ENCODE measurements around the gene COQ5.
"Not testable (repeated sequence)": the region's sequence is repeated elsewhere in the genome, so short reads cannot be mapped to it uniquely, and the experiment has no call there.

Gene COQ5

GRCh38 chr12:120529641-120530417 is 871 bp upstream of the COQ5 start:
- DNase-seq (ENCODE audit: low spot score) (peak; percentile 31), FAIRE-seq (no peak)

- no peak for FAIRE-seq
- DNase-seq (ENCODE audit: low spot score): no peak
Measured at GRCh38 chr12:120522568-120522967, 6.4 kb downstream of the COQ5 start.

GRCh38 chr12:120519324-120519723 is 9.6 kb downstream of the COQ5 start:
- FAIRE-seq; DNase-seq (ENCODE audit: low spot score): not testable (repeated sequence)

- no peak for FAIRE-seq
Measured at GRCh38 chr12:120515496-120515895, 13.5 kb downstream of the COQ5 start.

GRCh38 chr12:120514002-120514401 is 15.0 kb downstream of the COQ5 start:
- no peak for DNase-seq (ENCODE audit: low spot score)
- no peak for FAIRE-seq

More at GRCh38 chr12:120515496-120515895, 13.5 kb downstream of the COQ5 start:
- no peak for DNase-seq (ENCODE audit: low spot score)

- FAIRE-seq (no peak), DNase-seq (ENCODE audit: low spot score) (no peak)
Measured at GRCh38 chr12:120508537-120508936, 20.4 kb downstream of the COQ5 start.

GRCh38 chr12:120504587-120504986 is 24.4 kb downstream of the COQ5 start:
- no peak for DNase-seq (ENCODE audit: low spot score)
- FAIRE-seq: no peak

GRCh38 chr12:120500581-120500980 is 28.4 kb downstream of the COQ5 start:
- FAIRE-seq: no peak
- no peak for DNase-seq (ENCODE audit: low spot score)

- DNase-seq (ENCODE audit: low spot score) (no peak), FAIRE-seq (no peak)
Measured at GRCh38 chr12:120498870-120499515, 30.0 kb downstream of the COQ5 start.

- no peak for FAIRE-seq
- DNase-seq (ENCODE audit: low spot score): no peak
Measured at GRCh38 chr12:120497524-120498150, 31.3 kb downstream of the COQ5 start.

- DNase-seq (ENCODE audit: low spot score): peak; percentile 13
- FAIRE-seq: no peak
Measured at GRCh38 chr12:120496413-120497340, 32.3 kb downstream of the COQ5 start.

GRCh38 chr12:120495731-120496412 is 33.1 kb downstream of the COQ5 start, which contains the start of gene DYNLL1:
DYNLL1 (plus strand) TSS chr12:120496113; CDS start chr12:120496422, 309 bp downstream.
- FAIRE-seq: no peak

GRCh38 chr12:120495186-120495730 is 33.7 kb downstream of the COQ5 start:
- no peak for DNase-seq (ENCODE audit: low spot score)
- no peak for FAIRE-seq

More at GRCh38 chr12:120495731-120496412, 33.1 kb downstream of the COQ5 start, which contains the start of gene DYNLL1:
- peak; percentile 88 for DNase-seq (ENCODE audit: low spot score)

GRCh38 chr12:120490833-120491512 is 38.0 kb downstream of the COQ5 start:
- no peak for FAIRE-seq
- DNase-seq (ENCODE audit: low spot score): no peak

GRCh38 chr12:120490325-120490724 is 38.6 kb downstream of the COQ5 start:
- FAIRE-seq (no peak), DNase-seq (ENCODE audit: low spot score) (no peak)

GRCh38 chr12:120489018-120489417 is 39.9 kb downstream of the COQ5 start:
- FAIRE-seq (no peak), DNase-seq (ENCODE audit: low spot score) (no peak)

- FAIRE-seq: no peak
Measured at GRCh38 chr12:120488057-120488640, 40.8 kb downstream of the COQ5 start.

GRCh38 chr12:120487552-120487951 is 41.4 kb downstream of the COQ5 start:
- not testable (repeated sequence) for DNase-seq (ENCODE audit: low spot score); FAIRE-seq

More at GRCh38 chr12:120488057-120488640, 40.8 kb downstream of the COQ5 start:
- DNase-seq (ENCODE audit: low spot score): no peak
